DMS153 (cell line): ENCODE results near the gene LACTBL1.
"Not testable (repeated sequence)": the region's sequence is repeated elsewhere in the genome, so short reads cannot be mapped to it uniquely, and the experiment has no call there.

Experiments used
- DNase-seq: peaks from one replicate; lab custom pipeline; 2025; lab: John Stamatoyannopoulos, UW

Gene LACTBL1

GRCh38 chr1:22972760-22973159 is at the start of gene LACTBL1:
TSS of gene LACTBL1 (minus strand) at chr1:22972866. CDS start at chr1:22972316, 550 bp downstream.
- DNase-seq = no peak

GRCh38 chr1:23021834-23022233 is 49.2 kb upstream of the LACTBL1 start:
- DNase-seq = no peak

GRCh38 chr1:23020706-23021405 is 48.2 kb upstream of the LACTBL1 start:
- DNase-seq = no peak

- DNase-seq = no peak
Observed at GRCh38 chr1:23019863-23020625, 47.4 kb upstream of the LACTBL1 start.

GRCh38 chr1:23019094-23019862 is 46.6 kb upstream of the LACTBL1 start, which contains the start of gene KDM1A:
TSS of gene KDM1A (plus strand) at chr1:23019468. CDS start at chr1:23019597, 129 bp downstream.
- DNase-seq = peak; percentile 97

GRCh38 chr1:23018661-23019093 is 46.0 kb upstream of the LACTBL1 start:
- DNase-seq = no peak

GRCh38 chr1:23013657-23014056 is 41.0 kb upstream of the LACTBL1 start:
- DNase-seq = peak; percentile 94

GRCh38 chr1:23010025-23010424 is 37.4 kb upstream of the LACTBL1 start:
- DNase-seq = not testable (repeated sequence)

GRCh38 chr1:23008901-23009300 is 36.2 kb upstream of the LACTBL1 start:
- no peak for DNase-seq

GRCh38 chr1:23007106-23007505 is 34.4 kb upstream of the LACTBL1 start:
- no peak for DNase-seq

- not testable (repeated sequence) for DNase-seq
Observed at GRCh38 chr1:23004769-23005168, 32.1 kb upstream of the LACTBL1 start.

- no peak for DNase-seq
Observed at GRCh38 chr1:23004112-23004511, 31.4 kb upstream of the LACTBL1 start.

- not testable (repeated sequence) for DNase-seq
Observed at GRCh38 chr1:23002218-23002617, 29.6 kb upstream of the LACTBL1 start.

- not testable (repeated sequence) for DNase-seq
Observed at GRCh38 chr1:23000133-23000532, 27.5 kb upstream of the LACTBL1 start.

GRCh38 chr1:22997528-22997927 is 24.9 kb upstream of the LACTBL1 start:
- not testable (repeated sequence) for DNase-seq

GRCh38 chr1:22995774-22996173 is 23.1 kb upstream of the LACTBL1 start:
- DNase-seq = no peak

GRCh38 chr1:22993220-22993795 is 20.6 kb upstream of the LACTBL1 start:
- not testable (repeated sequence) for DNase-seq

- DNase-seq = not testable (repeated sequence)
Observed at GRCh38 chr1:22992384-22992783, 19.7 kb upstream of the LACTBL1 start.

GRCh38 chr1:22983944-22984343 is 11.3 kb upstream of the LACTBL1 start:
- DNase-seq = no peak

GRCh38 chr1:22980471-22980790 is 7.8 kb upstream of the LACTBL1 start:
- DNase-seq = not testable (repeated sequence)

- no peak for DNase-seq
Observed at GRCh38 chr1:22978299-22978698, 5.6 kb upstream of the LACTBL1 start.
